ENCODE data around the gene ELFN2.

ELFN2 gene

DNA sequence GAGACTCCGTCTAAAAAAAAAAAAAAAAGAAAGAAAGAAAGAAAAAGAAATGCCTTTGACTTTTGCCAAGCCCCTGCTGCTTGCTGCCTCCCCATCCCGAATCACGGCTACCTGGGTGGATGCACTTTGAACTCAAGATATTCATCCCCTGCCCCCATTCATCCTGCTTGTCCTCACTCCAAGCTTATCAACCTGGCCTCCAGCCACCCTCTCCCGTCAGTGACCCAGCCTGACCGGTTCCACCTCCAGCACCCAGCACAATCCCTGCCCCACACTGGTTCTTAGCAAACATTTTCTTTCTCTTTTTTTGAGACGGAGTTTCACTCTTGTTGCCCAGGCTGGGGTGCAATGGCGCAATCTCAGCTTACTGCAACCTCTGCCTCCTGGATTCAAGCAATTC lies 100.6 kb downstream of the ELFN2 start:
- TF ChIP-seq POLR2AphosphoS5 (IDR thresholded peaks at IDR 0.05; ENCODE audit: low read depth, low read length) (no peak), FOXP2 (optimal IDR thresholded peaks at IDR 0.05; ENCODE audit: borderline replicate concordance, extremely low read depth, extremely low read length, insufficient read depth) (no peak), TAF1 (IDR thresholded peaks at IDR 0.05; ENCODE audit: borderline replicate concordance, insufficient read depth, low read length) (no peak), SIN3A (IDR thresholded peaks at IDR 0.05; ENCODE audit: borderline replicate concordance, insufficient read depth, low read length) (no peak)
- TF ChIP-seq, protein P1, sequence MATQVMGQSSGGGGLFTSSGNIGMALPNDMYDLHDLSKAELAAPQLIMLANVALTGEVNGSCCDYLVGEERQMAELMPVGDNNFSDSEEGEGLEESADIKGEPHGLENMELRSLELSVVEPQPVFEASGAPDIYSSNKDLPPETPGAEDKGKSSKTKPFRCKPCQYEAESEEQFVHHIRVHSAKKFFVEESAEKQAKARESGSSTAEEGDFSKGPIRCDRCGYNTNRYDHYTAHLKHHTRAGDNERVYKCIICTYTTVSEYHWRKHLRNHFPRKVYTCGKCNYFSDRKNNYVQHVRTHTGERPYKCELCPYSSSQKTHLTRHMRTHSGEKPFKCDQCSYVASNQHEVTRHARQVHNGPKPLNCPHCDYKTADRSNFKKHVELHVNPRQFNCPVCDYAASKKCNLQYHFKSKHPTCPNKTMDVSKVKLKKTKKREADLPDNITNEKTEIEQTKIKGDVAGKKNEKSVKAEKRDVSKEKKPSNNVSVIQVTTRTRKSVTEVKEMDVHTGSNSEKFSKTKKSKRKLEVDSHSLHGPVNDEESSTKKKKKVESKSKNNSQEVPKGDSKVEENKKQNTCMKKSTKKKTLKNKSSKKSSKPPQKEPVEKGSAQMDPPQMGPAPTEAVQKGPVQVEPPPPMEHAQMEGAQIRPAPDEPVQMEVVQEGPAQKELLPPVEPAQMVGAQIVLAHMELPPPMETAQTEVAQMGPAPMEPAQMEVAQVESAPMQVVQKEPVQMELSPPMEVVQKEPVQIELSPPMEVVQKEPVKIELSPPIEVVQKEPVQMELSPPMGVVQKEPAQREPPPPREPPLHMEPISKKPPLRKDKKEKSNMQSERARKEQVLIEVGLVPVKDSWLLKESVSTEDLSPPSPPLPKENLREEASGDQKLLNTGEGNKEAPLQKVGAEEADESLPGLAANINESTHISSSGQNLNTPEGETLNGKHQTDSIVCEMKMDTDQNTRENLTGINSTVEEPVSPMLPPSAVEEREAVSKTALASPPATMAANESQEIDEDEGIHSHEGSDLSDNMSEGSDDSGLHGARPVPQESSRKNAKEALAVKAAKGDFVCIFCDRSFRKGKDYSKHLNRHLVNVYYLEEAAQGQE (IDR thresholded peaks at IDR 0.05; ENCODE audit: insufficient read depth in 1 of 2, low read depth in 2 of 2, low read length in 2 of 2), result no peak

DNA sequence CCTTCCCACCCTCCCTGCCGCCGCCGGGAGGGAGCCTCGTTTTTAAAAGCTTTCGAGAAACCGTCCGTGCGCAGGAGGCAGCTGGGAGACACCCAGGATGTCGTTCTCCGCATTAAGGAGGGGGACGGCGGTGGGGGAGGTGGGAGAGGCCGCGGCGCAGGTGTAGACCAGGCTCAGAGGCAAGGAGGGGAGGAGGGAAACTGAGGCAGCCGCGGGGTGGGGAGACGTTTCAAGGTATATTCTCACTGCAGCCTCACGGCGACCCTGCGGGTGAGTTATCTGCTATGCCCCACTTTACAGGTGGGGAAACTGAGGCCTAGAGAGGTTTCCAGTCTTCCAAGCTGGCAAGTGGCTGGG lies 102.3 kb downstream of the ELFN2 start:
- TF ChIP-seq, protein P1 (IDR thresholded peaks at IDR 0.05; ENCODE audit: insufficient read depth in 1 of 2, low read depth in 2 of 2, low read length in 2 of 2), result no peak
- TF ChIP-seq SIN3A (IDR thresholded peaks at IDR 0.05; ENCODE audit: borderline replicate concordance, insufficient read depth, low read length), result no peak

DNA sequence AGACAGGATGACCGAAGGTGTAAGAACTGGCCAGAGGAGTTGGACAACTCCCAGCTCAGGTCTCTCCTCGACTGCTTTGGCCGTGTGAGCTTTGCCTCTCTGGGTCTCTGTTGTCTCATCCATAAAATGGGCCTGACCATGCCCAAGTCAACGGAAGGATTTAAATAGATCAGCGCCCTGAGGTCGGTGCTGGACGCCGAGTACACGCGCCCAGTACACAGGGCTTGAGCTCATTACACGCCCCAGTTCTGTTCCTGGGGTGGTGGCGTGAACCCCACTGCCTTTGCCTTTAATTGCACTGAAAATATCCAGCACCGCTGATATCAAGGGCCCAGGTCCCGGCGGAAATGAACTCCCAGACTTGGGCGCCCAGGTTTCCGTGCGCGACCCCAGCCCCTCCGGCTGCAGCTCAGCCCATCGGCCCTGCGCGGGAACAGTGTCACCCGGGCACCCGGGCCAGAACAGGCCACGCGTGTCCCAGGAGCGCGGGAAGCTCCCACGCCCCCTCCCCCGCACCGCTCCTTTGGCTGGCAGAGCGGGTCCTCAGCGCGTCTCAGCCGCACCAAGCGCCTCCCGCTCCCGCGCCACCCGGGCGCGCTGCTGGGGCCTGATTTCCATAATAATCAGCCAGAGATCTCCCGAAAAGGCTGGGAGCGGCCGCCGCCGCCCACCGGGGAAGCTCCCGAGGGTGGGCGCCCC lies 102.8 kb downstream of the ELFN2 start:
- TF ChIP-seq, protein P1 (IDR thresholded peaks at IDR 0.05; ENCODE audit: insufficient read depth in 1 of 2, low read depth in 2 of 2, low read length in 2 of 2), result no peak
- TF ChIP-seq TAF1 (IDR thresholded peaks at IDR 0.05; ENCODE audit: borderline replicate concordance, insufficient read depth, low read length) (no peak), FOXP2 (optimal IDR thresholded peaks at IDR 0.05; ENCODE audit: borderline replicate concordance, extremely low read depth, extremely low read length, insufficient read depth) (no peak), SIN3A (IDR thresholded peaks at IDR 0.05; ENCODE audit: borderline replicate concordance, insufficient read depth, low read length) (no peak)

DNA sequence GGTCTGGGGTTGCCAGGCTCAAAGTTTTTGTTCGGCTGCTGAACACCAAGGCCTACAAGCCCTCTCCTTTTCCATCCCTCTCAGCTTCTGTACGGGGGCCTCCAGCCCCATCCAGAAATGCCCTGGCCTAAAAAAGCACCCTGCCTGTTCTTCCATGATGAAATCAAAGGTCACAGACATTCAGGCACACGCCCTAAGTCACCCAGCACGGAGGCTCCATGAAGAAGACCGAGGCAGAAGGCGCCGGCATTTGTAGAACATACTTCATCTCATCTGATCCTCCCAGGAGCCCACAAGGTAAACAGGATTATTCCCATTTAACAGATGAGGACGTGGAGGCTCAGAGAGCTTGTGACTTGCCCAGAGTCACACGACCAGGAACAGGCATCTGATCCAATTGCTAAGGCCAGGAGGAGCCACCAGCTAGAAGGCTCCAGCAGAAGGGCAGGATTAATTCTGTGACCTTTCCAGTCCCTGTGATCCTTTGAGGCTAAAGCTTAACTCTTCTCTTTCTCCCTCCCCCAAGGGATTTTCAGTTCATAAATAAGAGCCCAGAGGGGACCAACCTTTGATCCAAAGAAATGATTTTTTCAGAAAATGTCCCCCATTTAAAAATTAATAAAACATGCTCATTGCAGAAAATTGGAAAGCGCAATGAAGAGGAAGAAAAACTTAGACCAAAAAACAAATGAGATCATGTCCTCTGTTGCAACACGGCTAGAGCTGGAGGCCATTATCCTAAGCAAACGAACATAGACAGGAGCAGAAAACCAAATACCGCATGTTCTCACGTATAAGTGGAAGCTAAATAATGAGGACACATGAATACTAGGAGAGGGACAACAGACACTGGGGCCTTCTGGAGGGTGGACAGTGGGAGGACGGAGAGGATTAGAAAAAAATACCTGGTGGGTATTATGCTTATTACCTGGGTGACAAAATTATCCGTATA lies 106.3 kb downstream of the ELFN2 start:
- no peak for TF ChIP-seq SIN3A (IDR thresholded peaks at IDR 0.05; ENCODE audit: borderline replicate concordance, insufficient read depth, low read length)
- no peak for TF ChIP-seq POLR2AphosphoS5 (IDR thresholded peaks at IDR 0.05; ENCODE audit: low read depth, low read length)
- TF ChIP-seq, protein P1 (IDR thresholded peaks at IDR 0.05; ENCODE audit: insufficient read depth in 1 of 2, low read depth in 2 of 2, low read length in 2 of 2), result no peak
- TF ChIP-seq FOXP2 (optimal IDR thresholded peaks at IDR 0.05; ENCODE audit: borderline replicate concordance, extremely low read depth, extremely low read length, insufficient read depth), result no peak
- TF ChIP-seq TAF1 (IDR thresholded peaks at IDR 0.05; ENCODE audit: borderline replicate concordance, insufficient read depth, low read length), result no peak

Measured in PFSK-1 (cell line).